Heart right ventricle (tissue), 16 donors: ENCODE results near the gene TRIM58. TPM values are rescaled to one million over a fixed set of nuclear protein-coding genes. Genes with fewer than 3 reads are reported as not detected.

ENCODE experiments used
- ATAC-seq, 8 donors: fragments of 200-7000 bp; cut with Tn5 transposase; one replicate each; pipeline ENCODE4 v1.9.1; 2020; ENCODE audit warnings: mild to moderate bottlenecking in 8 of 8, moderate library complexity in 8 of 8, moderate number of reproducible peaks in 1 of 8
- DNase-seq, 2 donors: peaks; one replicate each; pipeline ENCODE4 v3.0.0-alpha.2; 2020
- H3K27ac ChIP-seq, 10 donors: fragments of 200-600 bp; sonication (generic) in 2 of 10; one replicate each; pipeline versions ENCODE4 v1.5.0 to v1.8.0; 2020 to 2022; ENCODE audit warnings: mild to moderate bottlenecking in 3 of 10
- H3K27me3 ChIP-seq, 7 donors: fragments of 200-600 bp; one replicate each; pipeline ENCODE4 v1.8.0; 2021 to 2022; ENCODE audit warnings: mild to moderate bottlenecking in 2 of 7
- H3K36me3 ChIP-seq, 9 donors: fragments of 200-600 bp; sonication (generic) in 1 of 9; one replicate each; pipeline versions ENCODE4 v1.5.0 to v1.8.0; 2020 to 2022; ENCODE audit warnings: mild to moderate bottlenecking in 2 of 9
- H3K4me1 ChIP-seq, 9 donors: fragments of 200-600 bp; sonication (generic) in 1 of 9; one replicate each; pipeline versions ENCODE4 v1.5.0 to v1.8.0; 2020 to 2022; ENCODE audit warnings: mild to moderate bottlenecking in 4 of 9
- H3K4me3 ChIP-seq, 10 donors: fragments of 200-600 bp; sonication (generic) in 2 of 10; one replicate each; pipeline versions ENCODE4 v1.5.0 to v1.8.0; 2020 to 2022; ENCODE audit warnings: mild to moderate bottlenecking in 7 of 10, moderate library complexity in 2 of 10
- H3K9me3 ChIP-seq, 11 donors: fragments of 200-600 bp in 10 of 11; sonication (generic) in 2 of 11; one replicate each; pipeline versions ENCODE4 v1.5.0 to v1.8.0; 2013 to 2022; ENCODE audit warnings: mild to moderate bottlenecking in 2 of 11, control low read depth in 1 of 11, moderate library complexity in 1 of 11
- CTCF ChIP-seq, 9 donors: fragments of 200-600 bp; sonication (generic) in 2 of 9; IDR thresholded peaks; one replicate each; pipeline versions ENCODE4 v1.5.0 to v1.8.0; 2021 to 2022; ENCODE audit warnings: antibody characterized with exemption in 9 of 9, mild to moderate bottlenecking in 5 of 9, moderate library complexity in 1 of 9
- WGBS, 2 donors: extraction: QIAGEN DNeasy Blood & Tissue Kit; methylation state at CpG; one replicate each; pipeline ENCODE4 v1.1.7; 2013; ENCODE audit warnings: inconsistent platforms in 1 of 2; 5-methylcytosine and 5-hydroxymethylcytosine counted together
- intact Hi-C, 10 donors: fragments of 100-400 bp; cut with DNase I; formaldehyde crosslinking; loops; one replicate each; pipeline versions ENCODE4 v1.11.1 to v1.14.2; 2022
- polyA plus RNA-seq, 2 donors: library from polyadenylated mRNA; stranded (reverse); fragments of 200-250 nt; gene quantifications; one replicate each; pipeline ENCODE4 v1.2.3, GENCODE V29; 2013
- total RNA-seq, 10 donors: library from RNA; stranded (reverse); fragmentation: NEBNext Ultra II Directional in 3 of 10; extraction: Animal tissue kit (Norgen Biotek cat#: 25700) in 3 of 10; gene quantifications; one replicate each; pipeline versions ENCODE4 v1.2.1 to v1.2.4, GENCODE V29; 2021 to 2023
- donor health status: Arrhythmogenic right ventricular cardiomyopathy.
- donor health status: ischemic (EF 13 %, LVEDD 7.1; RV severe dilation, severe dysfunction).
- donor health status: healthy with polysubstance abuse.
- donor health status: DM: no; HTN: yes; CAD: no.
- donor health status: DM: no; HTN: no; CAD: no.
- donor health status: ischemic (EF 25% LVEDD 6.9; RV normal size, moderate dysfunction).
- donor health status: ischemic (EF 25% LVEDD 5.7; RV mildly dilated, moderate dysfunction).
- donor health status: healthy.
- donor health status: DM: yes; HTN: yes; CAD: no.
- donor health status: Ischemic cardiomyopathy.
- donor health status: ischemic (EF 35%, LVEDD 5.7; RV mildly dilated, moderate dysfunction).
- donor health status: nonischemic (EF 11% LVEDD 7.7; RV severe dilation, severe dysfunction).
- donor health status: DM: yes; HTN: yes; CAD: no.
- donor health status: PGD.
- donor health status: ischemic (EF 29% LVEDD 5.4; RV normal size, mild dysfunction).
- donor health status: nonischemic (EF 23%, LVEDD 6.1; RV moderate dilation, normal function).

Gene TRIM58
- total and polyA plus RNA-seq, 12 donors = 0.06 to 0.85 (median 0.33) TPM; not detected in 2

GRCh38 chr1:247883346-247883745, 26.4 kb downstream of the TRIM58 start:
- DNase-seq (no peak), ATAC-seq (no peak)
- H3K4me1 ChIP-seq = no peaks in the 10 kb centered on the region
- H3K27me3 ChIP-seq = no peaks in the 10 kb centered on the region
- no peak overlapping the region for H3K27ac ChIP-seq
- no peaks in the 10 kb centered on the region for H3K9me3 ChIP-seq
- WGBS, 2 donors = 79 to 88% methylated on average over 9 of the region's 9 CpGs
- TF ChIP-seq CTCF (IDR thresholded peaks at IDR 0.05) = no peak
- H3K36me3 ChIP-seq = no peaks in the 10 kb centered on the region
- intact Hi-C loops = no loop called here
- no peak overlapping the region for H3K4me3 ChIP-seq

- Histone ChIP-seq H3K27me3 (no peaks in the 10 kb centered on the region), H3K9me3 (no peaks in the 10 kb centered on the region), H3K4me1 (no peaks in the 10 kb centered on the region), H3K36me3 (no peaks in the 10 kb centered on the region), H3K27ac (no peak overlapping the region), H3K4me3 (no peak overlapping the region)
- WGBS, 2 donors = 81 to 85% methylated on average over 10 of the region's 10 CpGs
- no peak for TF ChIP-seq CTCF (IDR thresholded peaks at IDR 0.05)
- DNase-seq (no peak), ATAC-seq (no peak)
- intact Hi-C loops = no loop called here
These were observed 27.9 kb downstream of the TRIM58 start for GRCh38 chr1:247884797-247885413.

- TF ChIP-seq CTCF (IDR thresholded peaks at IDR 0.05) = no peak
- Histone ChIP-seq H3K27me3 (no peaks in the 10 kb centered on the region), H3K4me1 (no peaks in the 10 kb centered on the region), H3K36me3 (no peaks in the 10 kb centered on the region), H3K9me3 (peaks cover 0 to 15% (median 0%) of the 10 kb centered on the region in 11 donors), H3K4me3 (no peak within 1 kb of the TSS), H3K27ac (no peak within 1 kb of the TSS)
- 40 to 41% methylated on average over 2 of the region's 2 CpGs for WGBS, 2 donors
- DNase-seq = no peak
- no peak for ATAC-seq
- intact Hi-C loops = no loop called here
These were observed 38.2 kb downstream of the TRIM58 start, which contains the start of gene OR2W3 for GRCh38 chr1:247895163-247895637. Gene OR2W3 (plus strand): TSS chr1:247895587. CDS start chr1:247895587, 0 bp downstream.

- Histone ChIP-seq H3K27me3 (no peaks in the 10 kb centered on the region), H3K4me3 (no peak overlapping the region), H3K36me3 (no peaks in the 10 kb centered on the region), H3K27ac (no peak overlapping the region), H3K4me1 (no peaks in the 10 kb centered on the region), H3K9me3 (peaks cover 0 to 15% (median 0%) of the 10 kb centered on the region in 11 donors)
- no peak for TF ChIP-seq CTCF (IDR thresholded peaks at IDR 0.05)
- intact Hi-C loops = no loop called here
- DNase-seq (no peak), ATAC-seq (peak in 1 of 8 donors; percentile 8)
- WGBS, 2 donors = 87 to 90% methylated on average over 14 of the region's 14 CpGs
These were observed 39.0 kb downstream of the TRIM58 start for GRCh38 chr1:247895976-247896375.
